ENCODE measurements around the gene LRGUK. TPM values are rescaled to one million over a fixed set of nuclear protein-coding genes. Genes with fewer than 3 reads are reported as not detected.
A peak's percentile ranks its signal among the peaks of the same experiment; 100 is the strongest.

LRGUK gene
- total RNA-seq, 1 donor from 2014 or later: 0.49 TPM

- Histone ChIP-seq H3K9me3 (no peaks in the 10 kb centered on the region), H3K4me1 (peaks cover 8% of the 10 kb centered on the region), H3K27ac (no peak overlapping the region), H3K27me3 (no peaks in the 10 kb centered on the region), H3K4me3 (no peak overlapping the region), H3K36me3 (no peaks in the 10 kb centered on the region)
- ATAC-seq (peak; percentile 61), DNase-seq (no peak)
- intact Hi-C loops (cut with DNase I): no loop called here
- no peak for TF ChIP-seq CTCF (IDR thresholded peaks at IDR 0.05)
Observed at GRCh38 chr7:134153493-134154136, 26.5 kb downstream of the LRGUK start.

GRCh38 chr7:134154581-134155130 is 27.5 kb downstream of the LRGUK start:
- ATAC-seq: no peak
- intact Hi-C loops (cut with DNase I): no loop called here
- H3K4me1 ChIP-seq: peaks cover 8% of the 10 kb centered on the region

GRCh38 chr7:134155206-134155605 is 28.1 kb downstream of the LRGUK start:
- no peak for DNase-seq
- intact Hi-C loops (cut with DNase I): no loop called here
- no peak for TF ChIP-seq CTCF (IDR thresholded peaks at IDR 0.05)

More at GRCh38 chr7:134154581-134155130, 27.5 kb downstream of the LRGUK start:
- H3K27me3 ChIP-seq: no peaks in the 10 kb centered on the region
- no peaks in the 10 kb centered on the region for H3K36me3 ChIP-seq
- H3K9me3 ChIP-seq: no peaks in the 10 kb centered on the region
- no peak for TF ChIP-seq CTCF (IDR thresholded peaks at IDR 0.05)
- DNase-seq: no peak
- H3K27ac ChIP-seq: no peak overlapping the region
- no peak overlapping the region for H3K4me3 ChIP-seq

DNA sequence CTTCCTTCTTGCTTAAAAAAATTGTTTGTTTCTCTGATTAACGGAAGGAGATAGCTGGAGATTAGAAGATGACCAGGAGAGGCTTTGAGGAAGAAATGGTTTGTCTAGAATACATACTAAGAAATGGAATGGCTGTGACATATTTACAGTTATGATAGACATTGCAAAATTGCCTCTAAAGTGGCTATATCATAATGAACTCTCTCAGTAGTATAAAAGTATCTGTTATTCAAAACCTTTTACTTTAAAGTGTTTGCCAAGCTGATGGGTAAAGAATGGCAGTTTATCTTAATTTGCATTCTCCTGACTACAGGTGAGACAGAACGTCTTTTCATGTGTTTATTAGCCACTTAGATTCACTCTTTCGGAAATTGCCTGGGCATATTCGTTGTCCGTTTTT is 28.7 kb downstream of the LRGUK start:
- no peak for ATAC-seq
- H3K4me3 ChIP-seq: no peak overlapping the region
- H3K9me3 ChIP-seq: no peaks in the 10 kb centered on the region
- H3K27me3 ChIP-seq: no peaks in the 10 kb centered on the region
- no peak for DNase-seq
- no peak overlapping the region for H3K27ac ChIP-seq
- TF ChIP-seq CTCF (IDR thresholded peaks at IDR 0.05): no peak
- H3K4me1 ChIP-seq: peaks cover 8% of the 10 kb centered on the region
- H3K36me3 ChIP-seq: no peaks in the 10 kb centered on the region
- intact Hi-C loops (cut with DNase I): no loop called here

More at GRCh38 chr7:134155206-134155605, 28.1 kb downstream of the LRGUK start:
- H3K27me3 ChIP-seq: no peaks in the 10 kb centered on the region
- no peaks in the 10 kb centered on the region for H3K9me3 ChIP-seq
- ATAC-seq: no peak
- no peaks in the 10 kb centered on the region for H3K36me3 ChIP-seq
- H3K27ac ChIP-seq: no peak overlapping the region
- no peak overlapping the region for H3K4me3 ChIP-seq
- peaks cover 8% of the 10 kb centered on the region for H3K4me1 ChIP-seq

GRCh38 chr7:134165252-134165651 is 38.1 kb downstream of the LRGUK start:
- Histone ChIP-seq H3K4me1 (no peaks in the 10 kb centered on the region), H3K9me3 (no peaks in the 10 kb centered on the region), H3K27ac (no peak overlapping the region), H3K4me3 (no peak overlapping the region), H3K27me3 (no peaks in the 10 kb centered on the region), H3K36me3 (no peaks in the 10 kb centered on the region)
- ATAC-seq: no peak
- intact Hi-C loops (cut with DNase I): no loop called here
- no peak for TF ChIP-seq CTCF (IDR thresholded peaks at IDR 0.05)
- no peak for DNase-seq

Measured in upper lobe of right lung (tissue), 1 donor.